Measurements from ENCODE around the gene COG1. TPM values are rescaled to one million over a fixed set of nuclear protein-coding genes. Genes with fewer than 3 reads are reported as not detected.
A peak's percentile ranks its signal among the peaks of the same experiment; 100 is the strongest.

The COG1 gene
- total RNA-seq, 2 experiments from 2014 or later, result 38.3 to 44.1 TPM

- TSS peak; percentile 74 for BruUV-seq (replicated peaks)
- Histone ChIP-seq H4K20me1 (ENCODE audit: insufficient read depth, low read length) (no peaks in the 10 kb centered on the region), H3K36me3 (ENCODE audit: insufficient read depth, low read length) (peaks cover 12% of the 10 kb centered on the region), H3K79me2 (ENCODE audit: insufficient read depth, low read depth, low read length) (peaks cover 23% of the 10 kb centered on the region), H3K9me3 (ENCODE audit: low read length) (no peaks in the 10 kb centered on the region), H3K9me2 (ENCODE audit: insufficient read depth, low read length) (no peaks in the 10 kb centered on the region), H3K4me2 (ENCODE audit: low read length) (peak overlapping the region; percentile 89), H3K27ac (ENCODE audit: low read depth, low read length, poor library complexity, severe bottlenecking) (peak overlapping the region; percentile 83), H3K4me1 (ENCODE audit: insufficient read depth, low read length, poor library complexity, severe bottlenecking) (peaks cover 17% of the 10 kb centered on the region), H2AFZ (ENCODE audit: low read length) (peak overlapping the region; percentile 67; the same call in 1 of the 2 replicates), H3K4me3 (ENCODE audit: low read depth, low read length, poor library complexity, severe bottlenecking) (peak overlapping the region; percentile 78)
- POLR2A ChIA-PET, result interaction anchor here (0.7 to 3.4 kb wide), 8 partner anchors 11 to 464 kb away, joined by 3 to 14 read pairs (median 3); a partner anchor contains a TSS
- CTCF ChIA-PET (ENCODE audit: unreplicated experiment), result interaction anchor here (0.8 to 2.0 kb wide), 3 partner anchors 11 to 466 kb away, joined by 3 to 7 read pairs (median 7); no protein-coding TSS in a partner anchor
- TF ChIP-seq EZH2phosphoT487 (IDR thresholded peaks at IDR 0.05; ENCODE audit: borderline replicate concordance, low read depth, low read length), result no peak
- TF ChIP-seq CTCF (conservative IDR thresholded peaks at IDR 0.05; ENCODE audit: low read length), result peak; percentile 99
- DNase-seq (ENCODE audit: low spot score), result peak; percentile 88
- intact Hi-C loops (cut with micrococcal nuclease; ENCODE audit: unreplicated experiment), result loop anchor here (1.0 to 2.0 kb wide), 5 partner anchors 41 to 464 kb away; partner anchors contain the start of gene SLC39A11
Observed at GRCh38 chr17:73191443-73192205, 1.2 kb upstream of the COG1 start.

GRCh38 chr17:73192206-73192893 lies 505 bp upstream of the COG1 start:
- no TSS peak for BruUV-seq (replicated peaks)

More at GRCh38 chr17:73192206-73192893, 505 bp upstream of the COG1 start:
- Histone ChIP-seq H3K9me3 (ENCODE audit: low read length) (no peaks in the 10 kb centered on the region), H3K4me1 (ENCODE audit: insufficient read depth, low read length, poor library complexity, severe bottlenecking) (peaks cover 17% of the 10 kb centered on the region), H4K20me1 (ENCODE audit: insufficient read depth, low read length) (no peaks in the 10 kb centered on the region), H2AFZ (ENCODE audit: low read length) (peak overlapping the region; percentile 67; the same call in 1 of the 2 replicates), H3K4me3 (ENCODE audit: low read depth, low read length, poor library complexity, severe bottlenecking) (peak overlapping the region; percentile 78), H3K36me3 (ENCODE audit: insufficient read depth, low read length) (peaks cover 19% of the 10 kb centered on the region), H3K27ac (ENCODE audit: low read depth, low read length, poor library complexity, severe bottlenecking) (peak overlapping the region; percentile 83), H3K4me2 (ENCODE audit: low read length) (peak overlapping the region; percentile 89), H3K9me2 (ENCODE audit: insufficient read depth, low read length) (no peaks in the 10 kb centered on the region), H3K79me2 (ENCODE audit: insufficient read depth, low read depth, low read length) (peaks cover 23% of the 10 kb centered on the region)
- intact Hi-C loops (cut with micrococcal nuclease; ENCODE audit: unreplicated experiment), result loop anchor here (1.0 to 2.0 kb wide), 3 partner anchors 100 to 465 kb away; partner anchors contain the start of gene SLC39A11
- peak; percentile 86 for DNase-seq (ENCODE audit: low spot score)
- TF ChIP-seq CTCF (conservative IDR thresholded peaks at IDR 0.05; ENCODE audit: low read length), result no peak
- no peak for TF ChIP-seq EZH2phosphoT487 (IDR thresholded peaks at IDR 0.05; ENCODE audit: borderline replicate concordance, low read depth, low read length)
- ChIA-PET POLR2A (interaction anchor here (0.5 to 3.4 kb wide), 9 partner anchors 13 to 825 kb away, joined by 3 to 14 read pairs (median 3); a partner anchor contains a TSS), CTCF (ENCODE audit: unreplicated experiment) (interaction anchor here (1.2 to 2.0 kb wide), 2 partner anchors 12 to 465 kb away, joined by 3 to 7 read pairs; no protein-coding TSS in a partner anchor)
